Thyroid gland (tissue), 4 donors: Measurements from ENCODE around the gene RWDD4. TPM values are rescaled to one million over a fixed set of nuclear protein-coding genes. Genes with fewer than 3 reads are reported as not detected.
"Not testable (repeated sequence)": the region's sequence is repeated elsewhere in the genome, so short reads cannot be mapped to it uniquely, and the experiment has no call there.

Source experiments
- DNase-seq, 2 donors: peaks; one replicate each; pipeline ENCODE4 v3.0.0-alpha.2; 2019
- H3K27ac ChIP-seq, 3 donors: fragments of 200-600 bp; sonication (generic); 1 replicate in 2 of 3; 2 replicates in 1 of 3; pipeline ENCODE4 v1.5.1; 2016 to 2019; ENCODE audit warnings: mild to moderate bottlenecking in 1 of 3, moderate library complexity in 1 of 3
- H3K27me3 ChIP-seq: fragments of 200-600 bp; sonication (generic); one replicate; pipeline ENCODE4 v1.5.1; 2019
- H3K36me3 ChIP-seq, 2 donors: fragments of 200-600 bp; sonication (generic); one replicate each; pipeline ENCODE4 v1.5.1; 2016 to 2019
- H3K4me1 ChIP-seq, 2 donors: fragments of 200-600 bp; sonication (generic); one replicate each; pipeline ENCODE4 v1.5.1; 2017 to 2019
- H3K4me3 ChIP-seq, 3 donors: fragments of 200-600 bp; sonication (generic); replicated peaks in 1 of 3; 1 replicate in 2 of 3; 2 replicates in 1 of 3; pipeline ENCODE4 v1.5.1; 2016; ENCODE audit warnings: mild to moderate bottlenecking in 1 of 3
- H3K9me3 ChIP-seq: fragments of 200-600 bp; sonication (generic); one replicate; pipeline ENCODE4 v1.5.1; 2017
- POLR2A ChIP-seq, 2 donors: fragments of 450-650 bp; IDR thresholded peaks; one replicate each; pipeline ENCODE4 v1.6.1; 2017; ENCODE audit warnings: antibody characterized with exemption in 2 of 2, mild to moderate bottlenecking in 2 of 2, moderate library complexity in 1 of 2
- WGBS, 2 donors: methylation state at CpG; one replicate each; pipeline ENCODE4 v1.1.5; 2017; 5-methylcytosine and 5-hydroxymethylcytosine counted together
- intact Hi-C: fragments of 100-400 bp; cut with DNase I; formaldehyde crosslinking; loops from one replicate; pipeline ENCODE4 v1.15.1; 2023
- total RNA-seq, 4 donors: library from RNA; depleted of rRNA; stranded (reverse); fragments of >200 nt; gene quantifications; one replicate each; pipeline ENCODE4 v1.2.3, GENCODE V29; 2016
- TF ChIP-seq, protein P1 (sequence below), 6 experiments: fragments of 200-600 bp in 3 of 6; fragments of 450-650 bp in 3 of 6; sonication (generic) in 3 of 6; IDR thresholded peaks; one replicate each; pipeline ENCODE4 v1.5.1; 2016 to 2019; ENCODE audit warnings: antibody characterized with exemption in 6 of 6, mild to moderate bottlenecking in 2 of 6, inconsistent platforms in 1 of 6, moderate library complexity in 1 of 6

RWDD4 gene
- total RNA-seq, 4 donors from 2014 or later: 33.3 to 43.5 (median 41.5) TPM

DNA sequence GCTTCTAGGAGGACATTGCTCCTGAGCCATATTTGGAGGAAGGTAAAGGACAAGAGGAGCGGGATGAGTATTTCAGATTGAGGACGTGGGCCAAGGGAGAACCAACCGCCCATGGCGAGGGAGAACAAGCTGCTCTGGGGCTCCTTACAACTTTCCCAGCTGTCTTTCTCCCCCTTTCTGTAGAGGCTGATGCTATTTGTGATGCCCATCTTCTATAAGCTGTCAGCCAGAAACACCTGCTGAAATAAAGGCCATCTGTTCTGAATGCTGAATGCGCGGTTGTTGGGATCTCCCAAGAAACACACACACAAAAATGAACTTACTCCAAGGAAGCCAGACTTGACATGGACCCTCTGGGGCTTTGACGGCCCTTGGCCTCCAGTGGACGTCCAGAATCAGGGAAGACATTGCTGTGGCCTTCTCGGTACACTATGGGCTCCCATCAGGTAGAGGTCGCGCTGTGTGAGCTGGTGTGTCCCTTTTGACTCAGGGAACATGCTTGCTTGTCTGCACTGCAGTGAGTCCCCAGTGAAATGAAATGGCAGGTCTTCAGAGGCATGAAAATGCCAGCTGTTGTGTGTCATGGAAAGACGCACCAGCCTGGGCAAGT is 30.9 kb downstream of the RWDD4 start:
- H3K27me3 ChIP-seq: no peaks in the 10 kb centered on the region
- no peak for TF ChIP-seq POLR2A (IDR thresholded peaks at IDR 0.05)
- TF ChIP-seq, protein P1, sequence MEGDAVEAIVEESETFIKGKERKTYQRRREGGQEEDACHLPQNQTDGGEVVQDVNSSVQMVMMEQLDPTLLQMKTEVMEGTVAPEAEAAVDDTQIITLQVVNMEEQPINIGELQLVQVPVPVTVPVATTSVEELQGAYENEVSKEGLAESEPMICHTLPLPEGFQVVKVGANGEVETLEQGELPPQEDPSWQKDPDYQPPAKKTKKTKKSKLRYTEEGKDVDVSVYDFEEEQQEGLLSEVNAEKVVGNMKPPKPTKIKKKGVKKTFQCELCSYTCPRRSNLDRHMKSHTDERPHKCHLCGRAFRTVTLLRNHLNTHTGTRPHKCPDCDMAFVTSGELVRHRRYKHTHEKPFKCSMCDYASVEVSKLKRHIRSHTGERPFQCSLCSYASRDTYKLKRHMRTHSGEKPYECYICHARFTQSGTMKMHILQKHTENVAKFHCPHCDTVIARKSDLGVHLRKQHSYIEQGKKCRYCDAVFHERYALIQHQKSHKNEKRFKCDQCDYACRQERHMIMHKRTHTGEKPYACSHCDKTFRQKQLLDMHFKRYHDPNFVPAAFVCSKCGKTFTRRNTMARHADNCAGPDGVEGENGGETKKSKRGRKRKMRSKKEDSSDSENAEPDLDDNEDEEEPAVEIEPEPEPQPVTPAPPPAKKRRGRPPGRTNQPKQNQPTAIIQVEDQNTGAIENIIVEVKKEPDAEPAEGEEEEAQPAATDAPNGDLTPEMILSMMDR (IDR thresholded peaks at IDR 0.05): no peak
- H3K36me3 ChIP-seq: no peaks in the 10 kb centered on the region
- 81 to 92% methylated on average over 11 to 12 of the region's 12 CpGs for WGBS, 2 donors
- intact Hi-C loops: no loop called here
- no peaks in the 10 kb centered on the region for H3K9me3 ChIP-seq
- H3K27ac ChIP-seq: no peak overlapping the region
- no peak for DNase-seq
- H3K4me1 ChIP-seq: peaks cover 5 to 14% of the 10 kb centered on the region in 2 donors
- H3K4me3 ChIP-seq: no peak overlapping the region

DNA sequence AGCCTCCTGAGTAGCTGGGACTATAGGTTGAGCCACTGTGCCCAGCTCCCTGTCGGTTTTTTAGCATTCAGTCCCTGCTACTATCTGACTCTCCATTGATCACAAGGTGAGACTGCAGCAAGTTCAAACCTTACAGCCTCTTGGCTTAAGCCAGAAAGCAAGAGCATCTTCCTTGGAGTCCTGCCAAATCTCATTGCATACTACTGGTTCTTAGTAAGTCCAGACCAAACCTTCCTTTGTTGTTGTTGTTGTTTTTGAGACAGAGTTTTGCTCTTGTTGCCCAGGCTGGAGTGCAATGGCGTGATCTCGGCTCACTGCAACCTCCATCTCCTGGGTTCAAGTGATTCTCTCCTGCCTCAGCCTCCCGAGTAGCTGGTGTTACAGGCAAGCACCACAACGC is 31.7 kb downstream of the RWDD4 start:
- H3K36me3 ChIP-seq, H3K4me1 ChIP-seq, DNase-seq, H3K9me3 ChIP-seq, intact Hi-C loops, H3K27me3 ChIP-seq, H3K4me3 ChIP-seq, H3K27ac ChIP-seq: not testable (repeated sequence)
- 88 to 93% methylated on average over 5 of the region's 5 CpGs for WGBS, 2 donors

DNA sequence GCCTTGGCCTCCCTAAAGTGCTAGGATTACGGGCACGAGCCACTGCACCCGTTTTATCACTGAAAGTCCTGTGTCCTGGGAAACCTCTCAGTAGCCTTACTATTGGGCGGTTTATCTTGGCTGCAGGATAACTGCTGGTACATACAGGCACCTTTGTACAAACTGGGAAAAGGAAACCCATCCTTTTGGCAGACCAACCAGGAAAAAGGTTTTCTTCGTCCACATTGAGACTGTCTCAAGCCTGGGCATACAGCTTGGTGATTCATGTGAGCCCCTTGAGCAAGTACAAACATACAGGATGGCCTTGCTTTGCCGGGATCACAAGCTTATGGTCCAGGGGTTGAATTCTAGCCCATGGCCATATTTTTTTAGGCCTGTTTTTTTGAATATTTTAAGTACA is 32.8 kb downstream of the RWDD4 start:
- Histone ChIP-seq H3K27me3 (no peaks in the 10 kb centered on the region), H3K4me1 (peaks cover under 1 to 2% of the 10 kb centered on the region in 2 donors), H3K9me3 (no peaks in the 10 kb centered on the region), H3K36me3 (no peaks in the 10 kb centered on the region), H3K4me3 (no peak overlapping the region), H3K27ac (no peak overlapping the region)
- intact Hi-C loops: no loop called here
- DNase-seq: no peak
- WGBS, 2 donors: 77 to 88% methylated on average over 6 of the region's 6 CpGs
- no peak for TF ChIP-seq POLR2A (IDR thresholded peaks at IDR 0.05)
- TF ChIP-seq, protein P1 (IDR thresholded peaks at IDR 0.05): no peak

DNA sequence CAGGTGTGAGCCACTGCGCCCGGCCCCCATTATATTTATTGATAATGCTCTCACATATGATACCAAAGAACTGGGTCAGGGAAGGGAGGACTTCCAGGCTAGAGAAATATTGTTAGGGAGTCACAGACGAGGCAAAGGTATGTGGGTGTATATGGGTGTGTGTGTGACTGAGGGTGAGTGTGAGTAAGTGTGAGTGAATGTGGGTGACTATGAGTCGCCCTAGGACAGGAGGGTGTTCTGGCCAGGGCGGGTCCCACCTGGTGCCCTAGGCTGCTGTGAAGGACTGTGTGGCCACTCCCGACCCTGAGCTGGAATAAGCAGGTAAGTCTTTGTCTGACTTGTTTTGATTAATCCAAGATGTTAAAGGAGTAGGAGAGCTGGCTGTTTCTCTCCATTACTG is 34.4 kb downstream of the RWDD4 start:
- no peaks in the 10 kb centered on the region for H3K4me1 ChIP-seq
- 93 to 96% methylated on average over 6 of the region's 6 CpGs for WGBS, 2 donors
- H3K9me3 ChIP-seq: no peaks in the 10 kb centered on the region
- no peak for DNase-seq
- no peak overlapping the region for H3K27ac ChIP-seq
- H3K4me3 ChIP-seq: no peak overlapping the region
- no peaks in the 10 kb centered on the region for H3K27me3 ChIP-seq
- intact Hi-C loops: no loop called here
- no peaks in the 10 kb centered on the region for H3K36me3 ChIP-seq
- TF ChIP-seq POLR2A (IDR thresholded peaks at IDR 0.05): no peak
- TF ChIP-seq, protein P1 (IDR thresholded peaks at IDR 0.05): no peak

DNA sequence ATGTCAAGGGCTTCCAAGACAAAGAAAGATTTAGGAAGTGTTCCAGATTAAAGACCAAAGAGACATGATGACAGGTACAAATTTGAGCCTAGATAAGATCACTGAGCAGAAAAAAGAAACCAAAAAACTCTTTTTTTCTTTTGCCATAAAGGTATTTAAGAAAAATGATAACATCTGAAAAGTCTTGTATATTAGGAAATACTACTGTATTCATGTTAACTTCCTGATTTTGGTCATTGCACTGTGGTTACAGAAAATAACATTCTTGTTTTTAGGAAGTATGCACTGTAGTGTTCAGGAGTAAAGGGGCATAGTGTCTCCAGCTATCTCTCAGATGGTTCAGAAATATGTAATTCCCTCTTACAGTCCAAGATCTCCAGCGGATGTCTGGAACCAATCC is 37.1 kb downstream of the RWDD4 start:
- no peak for DNase-seq
- WGBS, 2 donors: 71 to 82% methylated on average over 1 of the region's 1 CpG
- Histone ChIP-seq H3K27ac (no peak overlapping the region), H3K27me3 (no peaks in the 10 kb centered on the region), H3K4me3 (no peak overlapping the region), H3K36me3 (no peaks in the 10 kb centered on the region), H3K9me3 (no peaks in the 10 kb centered on the region), H3K4me1 (no peaks in the 10 kb centered on the region)
- intact Hi-C loops: no loop called here
- no peak for TF ChIP-seq POLR2A (IDR thresholded peaks at IDR 0.05)
- TF ChIP-seq, protein P1 (IDR thresholded peaks at IDR 0.05): no peak
